ENCODE results near the gene TRAF5.

The TRAF5 gene

DNA sequence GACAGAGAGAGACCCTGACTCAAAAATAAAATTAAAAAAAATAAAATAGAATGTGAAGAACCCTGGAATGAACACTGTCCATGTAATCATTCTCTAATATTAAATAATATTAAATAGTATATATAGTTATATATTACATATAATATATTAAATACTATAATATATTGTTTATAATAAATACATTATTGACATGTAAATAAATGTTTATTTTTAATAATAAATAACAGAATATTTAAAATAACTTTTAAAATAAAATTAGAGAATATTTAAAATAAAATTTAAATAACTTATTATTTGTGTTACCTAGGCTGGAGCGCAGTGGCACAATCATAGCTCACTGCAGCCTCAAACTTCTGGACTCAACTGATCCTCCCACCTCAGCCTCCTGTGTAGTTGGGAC is 32.1 kb downstream of the TRAF5 start:
- Histone ChIP-seq H3K9ac (ENCODE audit: low read depth, low read length) (no peak overlapping the region), H3K9me3 (ENCODE audit: insufficient read depth, low read length, severe bottlenecking) (no peaks in the 10 kb centered on the region), H3K4me3 (ENCODE audit: low read depth in 1 of 2, low read length in 2 of 2) (no peak overlapping the region), H3K4me2 (ENCODE audit: insufficient read depth, low read length) (no peak overlapping the region), H3K4me1 (ENCODE audit: insufficient read depth, low read length) (0 out of 2 replicates have a peak, but pooled peaks cover 1% of the 10 kb centered on the region), H3K79me2 (ENCODE audit: insufficient read depth, low read length) (no peaks in the 10 kb centered on the region), H2AFZ (ENCODE audit: low read depth, low read length) (no peak overlapping the region), H4K20me1 (ENCODE audit: insufficient read depth, low read length) (no peaks in the 10 kb centered on the region), H3K27ac (ENCODE audit: low read length) (no peak overlapping the region), H3K36me3 (ENCODE audit: insufficient read depth, low read length) (no peaks in the 10 kb centered on the region), H3K27me3 (ENCODE audit: insufficient read depth, low read length, poor library complexity) (no peaks in the 10 kb centered on the region)
- no peak for ATAC-seq (ENCODE audit: insufficient read depth, low read depth)
- DNase-seq: no peak
- no peak for TF ChIP-seq EZH2 (IDR thresholded peaks at IDR 0.05; ENCODE audit: borderline replicate concordance, low read depth, low read length, severe bottlenecking)
- TF ChIP-seq, protein P1, sequence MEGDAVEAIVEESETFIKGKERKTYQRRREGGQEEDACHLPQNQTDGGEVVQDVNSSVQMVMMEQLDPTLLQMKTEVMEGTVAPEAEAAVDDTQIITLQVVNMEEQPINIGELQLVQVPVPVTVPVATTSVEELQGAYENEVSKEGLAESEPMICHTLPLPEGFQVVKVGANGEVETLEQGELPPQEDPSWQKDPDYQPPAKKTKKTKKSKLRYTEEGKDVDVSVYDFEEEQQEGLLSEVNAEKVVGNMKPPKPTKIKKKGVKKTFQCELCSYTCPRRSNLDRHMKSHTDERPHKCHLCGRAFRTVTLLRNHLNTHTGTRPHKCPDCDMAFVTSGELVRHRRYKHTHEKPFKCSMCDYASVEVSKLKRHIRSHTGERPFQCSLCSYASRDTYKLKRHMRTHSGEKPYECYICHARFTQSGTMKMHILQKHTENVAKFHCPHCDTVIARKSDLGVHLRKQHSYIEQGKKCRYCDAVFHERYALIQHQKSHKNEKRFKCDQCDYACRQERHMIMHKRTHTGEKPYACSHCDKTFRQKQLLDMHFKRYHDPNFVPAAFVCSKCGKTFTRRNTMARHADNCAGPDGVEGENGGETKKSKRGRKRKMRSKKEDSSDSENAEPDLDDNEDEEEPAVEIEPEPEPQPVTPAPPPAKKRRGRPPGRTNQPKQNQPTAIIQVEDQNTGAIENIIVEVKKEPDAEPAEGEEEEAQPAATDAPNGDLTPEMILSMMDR (IDR thresholded peaks at IDR 0.05; ENCODE audit: borderline replicate concordance, extremely low read depth, low read length, poor library complexity, severe bottlenecking): no peak

DNA sequence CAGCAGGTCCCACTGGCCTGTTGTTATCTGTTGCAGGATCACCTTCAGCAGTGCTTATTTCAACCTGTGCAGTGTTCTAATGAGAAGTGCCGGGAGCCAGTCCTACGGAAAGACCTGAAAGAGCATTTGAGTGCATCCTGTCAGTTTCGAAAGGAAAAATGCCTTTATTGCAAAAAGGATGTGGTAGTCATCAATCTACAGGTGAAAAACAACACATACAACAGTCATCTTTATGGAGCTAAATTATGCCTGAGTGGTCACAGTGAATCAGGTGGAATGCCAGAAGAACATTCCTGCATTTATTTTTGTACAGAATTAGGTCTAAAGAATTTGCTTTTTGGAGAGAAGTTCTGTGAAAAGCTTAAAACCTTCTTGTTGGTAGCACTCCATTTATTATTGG is 33.2 kb downstream of the TRAF5 start:
- no peaks in the 10 kb centered on the region for H3K36me3 ChIP-seq (ENCODE audit: insufficient read depth, low read length)
- H3K27ac ChIP-seq (ENCODE audit: low read length): no peak overlapping the region
- DNase-seq (no peak), ATAC-seq (ENCODE audit: insufficient read depth, low read depth) (no peak)
- no peaks in the 10 kb centered on the region for H3K4me1 ChIP-seq (ENCODE audit: insufficient read depth, low read length)
- H3K4me3 ChIP-seq (ENCODE audit: low read depth in 1 of 2, low read length in 2 of 2): no peak overlapping the region
- no peaks in the 10 kb centered on the region for H3K27me3 ChIP-seq (ENCODE audit: insufficient read depth, low read length, poor library complexity)
- H4K20me1 ChIP-seq (ENCODE audit: insufficient read depth, low read length): no peaks in the 10 kb centered on the region
- H3K79me2 ChIP-seq (ENCODE audit: insufficient read depth, low read length): no peaks in the 10 kb centered on the region
- TF ChIP-seq EZH2 (IDR thresholded peaks at IDR 0.05; ENCODE audit: borderline replicate concordance, low read depth, low read length, severe bottlenecking): no peak
- TF ChIP-seq, protein P1 (IDR thresholded peaks at IDR 0.05; ENCODE audit: borderline replicate concordance, extremely low read depth, low read length, poor library complexity, severe bottlenecking): no peak
- H3K9ac ChIP-seq (ENCODE audit: low read depth, low read length): no peak overlapping the region
- H3K4me2 ChIP-seq (ENCODE audit: insufficient read depth, low read length): no peak overlapping the region
- no peaks in the 10 kb centered on the region for H3K9me3 ChIP-seq (ENCODE audit: insufficient read depth, low read length, severe bottlenecking)
- H2AFZ ChIP-seq (ENCODE audit: low read depth, low read length): no peak overlapping the region

DNA sequence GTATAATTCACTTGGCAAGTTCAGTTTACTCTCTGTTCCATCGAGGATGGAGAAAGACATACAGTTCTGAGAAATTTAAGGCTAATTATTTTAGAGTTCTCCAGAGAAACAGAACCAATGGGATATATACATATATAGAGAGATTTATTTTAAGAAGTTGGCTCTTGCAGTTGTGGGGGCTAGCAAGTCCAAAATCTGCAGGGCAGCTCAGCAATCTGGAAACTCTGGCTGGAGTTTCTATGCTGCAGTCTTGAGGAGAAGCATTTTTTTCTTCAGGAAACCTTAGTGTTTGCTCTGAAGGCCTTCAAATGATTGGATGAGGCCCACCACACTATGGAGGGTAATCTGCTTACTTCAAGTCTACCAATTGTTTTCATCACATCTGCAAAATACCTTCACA is 34.6 kb downstream of the TRAF5 start:
- H3K4me3 ChIP-seq (ENCODE audit: low read depth in 1 of 2, low read length in 2 of 2): no peak overlapping the region
- H2AFZ ChIP-seq (ENCODE audit: low read depth, low read length): no peak overlapping the region
- H3K4me1 ChIP-seq (ENCODE audit: insufficient read depth, low read length): no peaks in the 10 kb centered on the region
- DNase-seq (no peak), ATAC-seq (ENCODE audit: insufficient read depth, low read depth) (no peak)
- H4K20me1 ChIP-seq (ENCODE audit: insufficient read depth, low read length): no peaks in the 10 kb centered on the region
- H3K4me2 ChIP-seq (ENCODE audit: insufficient read depth, low read length): no peak overlapping the region
- TF ChIP-seq EZH2 (IDR thresholded peaks at IDR 0.05; ENCODE audit: borderline replicate concordance, low read depth, low read length, severe bottlenecking): no peak
- TF ChIP-seq, protein P1 (IDR thresholded peaks at IDR 0.05; ENCODE audit: borderline replicate concordance, extremely low read depth, low read length, poor library complexity, severe bottlenecking): no peak
- H3K9me3 ChIP-seq (ENCODE audit: insufficient read depth, low read length, severe bottlenecking): no peaks in the 10 kb centered on the region
- H3K79me2 ChIP-seq (ENCODE audit: insufficient read depth, low read length): no peaks in the 10 kb centered on the region
- H3K9ac ChIP-seq (ENCODE audit: low read depth, low read length): no peak overlapping the region
- no peaks in the 10 kb centered on the region for H3K36me3 ChIP-seq (ENCODE audit: insufficient read depth, low read length)
- H3K27me3 ChIP-seq (ENCODE audit: insufficient read depth, low read length, poor library complexity): no peaks in the 10 kb centered on the region
- H3K27ac ChIP-seq (ENCODE audit: low read length): no peak overlapping the region

DNA sequence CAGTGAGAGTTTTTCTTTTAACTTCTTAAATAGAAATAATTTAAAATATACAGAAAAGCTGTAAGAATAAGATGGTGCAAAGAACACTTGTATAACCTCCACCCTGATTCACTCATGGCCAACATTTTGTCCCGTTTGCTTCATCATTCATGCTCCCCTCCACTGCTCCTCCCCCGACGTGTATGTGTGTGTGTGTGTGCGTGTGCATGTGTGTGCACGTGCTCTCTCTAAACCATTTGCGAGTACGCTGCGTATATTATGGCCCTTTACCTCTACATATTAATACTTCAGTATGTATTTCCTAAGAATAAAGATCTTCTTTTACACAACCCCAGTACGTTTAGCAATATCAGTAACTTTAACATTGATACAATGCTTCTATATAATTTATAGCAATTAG is 43.0 kb downstream of the TRAF5 start:
- Histone ChIP-seq H4K20me1 (ENCODE audit: insufficient read depth, low read length) (no peaks in the 10 kb centered on the region), H3K27ac (ENCODE audit: low read length) (no peak overlapping the region), H3K4me1 (ENCODE audit: insufficient read depth, low read length) (no peaks in the 10 kb centered on the region), H3K36me3 (ENCODE audit: insufficient read depth, low read length) (no peaks in the 10 kb centered on the region), H3K9ac (ENCODE audit: low read depth, low read length) (no peak overlapping the region), H3K27me3 (ENCODE audit: insufficient read depth, low read length, poor library complexity) (no peaks in the 10 kb centered on the region), H3K4me3 (ENCODE audit: low read depth in 1 of 2, low read length in 2 of 2) (no peak overlapping the region), H3K79me2 (ENCODE audit: insufficient read depth, low read length) (no peaks in the 10 kb centered on the region), H3K4me2 (ENCODE audit: insufficient read depth, low read length) (no peak overlapping the region), H3K9me3 (ENCODE audit: insufficient read depth, low read length, severe bottlenecking) (no peaks in the 10 kb centered on the region), H2AFZ (ENCODE audit: low read depth, low read length) (no peak overlapping the region)
- DNase-seq (no peak), ATAC-seq (ENCODE audit: insufficient read depth, low read depth) (no peak)
- TF ChIP-seq, protein P1 (IDR thresholded peaks at IDR 0.05; ENCODE audit: borderline replicate concordance, extremely low read depth, low read length, poor library complexity, severe bottlenecking): no peak
- TF ChIP-seq EZH2 (IDR thresholded peaks at IDR 0.05; ENCODE audit: borderline replicate concordance, low read depth, low read length, severe bottlenecking): no peak
